ENCODE data around the gene BBS12. TPM values are rescaled to one million over a fixed set of nuclear protein-coding genes. Genes with fewer than 3 reads are reported as not detected.

BBS12 gene
- total and polyA plus RNA-seq, 2 donors (not counting 3 experiments of a cell fraction or from before 2014, with no cell fraction given), result 0.91 to 2.3 TPM

GRCh38 chr4:122777846-122778673 is 45.6 kb downstream of the BBS12 start:
- POLR2A ChIA-PET, result no interaction called here
- Histone ChIP-seq H3K9ac (replicated peaks; ENCODE audit: extremely low read depth, insufficient read depth, low read length) (no peak overlapping the region), H3K27ac (ENCODE audit: insufficient read depth, low read depth, low read length) (no peak overlapping the region), H3K4me3 (replicated peaks in 1 of 3; ENCODE audit: insufficient read depth in 1 of 3, low read depth in 1 of 3, low read length in 3 of 3) (no peak overlapping the region), H3K4me2 (ENCODE audit: insufficient read depth, low read length) (no peak overlapping the region), H3K79me2 (ENCODE audit: control insufficient read depth, insufficient read depth, low read length) (no peaks in the 10 kb centered on the region), H3K4me1 (ENCODE audit: control insufficient read depth, extremely low read depth, insufficient read depth, low read length) (peaks cover 18% of the 10 kb centered on the region), H3K36me3 (ENCODE audit: control insufficient read depth in 2 of 2, extremely low read depth in 1 of 2, insufficient read depth in 2 of 2, low read length in 2 of 2) (no peaks in the 10 kb centered on the region), H3K27me3 (ENCODE audit: control insufficient read depth in 2 of 2, insufficient read depth in 2 of 2, low read length in 2 of 2) (no peaks in the 10 kb centered on the region), H3K9me3 (replicated peaks; ENCODE audit: control insufficient read depth, insufficient read depth, low read length) (no peaks in the 10 kb centered on the region), H3K9me1 (replicated peaks; ENCODE audit: control insufficient read depth, extremely low read depth, insufficient read depth, low read length) (no peaks in the 10 kb centered on the region), H2AFZ (ENCODE audit: low read depth, low read length) (no peak overlapping the region), H4K20me1 (replicated peaks; ENCODE audit: control insufficient read depth, extremely low read depth, insufficient read depth, low read length) (no peaks in the 10 kb centered on the region)
- FAIRE-seq (no peak), DNase-seq (ENCODE audit: low read depth, low spot score) (no peak)
- no TSS peak for BruUV-seq (replicated peaks)
- no peak for TF ChIP-seq GATA2 (IDR thresholded peaks at IDR 0.05; ENCODE audit: insufficient read depth, insufficient read length, low read depth, low read length)
- no peak for TF ChIP-seq EZH2 (IDR thresholded peaks at IDR 0.05; ENCODE audit: borderline replicate concordance, low read depth, low read length, severe bottlenecking)
- TF ChIP-seq MAX (IDR thresholded peaks at IDR 0.05; ENCODE audit: insufficient read depth, insufficient read length), result no peak
- no peak for TF ChIP-seq CTCF (IDR thresholded peaks at IDR 0.05; ENCODE audit: extremely low read depth in 1 of 2, insufficient read depth in 1 of 2, low read depth in 1 of 2, low read length in 2 of 2)
- no peak for TF ChIP-seq POLR2A (IDR thresholded peaks at IDR 0.05; ENCODE audit: low read depth, low read length)
- no peak for TF ChIP-seq JUN (IDR thresholded peaks at IDR 0.05; ENCODE audit: borderline replicate concordance, insufficient read depth, insufficient read length, low read depth)
- no peak for TF ChIP-seq FOS (IDR thresholded peaks at IDR 0.05; ENCODE audit: borderline replicate concordance, insufficient read depth, low read length)
- no peak for TF ChIP-seq POLR2AphosphoS5 (IDR thresholded peaks at IDR 0.05; ENCODE audit: insufficient read depth, low read depth, low read length)
- intact Hi-C loops (cut with micrococcal nuclease), result no loop called here
- dilution Hi-C loops (cut with MboI; ENCODE audit: extremely low pct_ligation_motif_present, low sequenced_read_pairs), result no loop called here
- CTCF ChIA-PET, result no interaction called here

Measured in endothelial cell of umbilical vein (primary cell).